ENCODE data around the gene UNC93A. TPM values are rescaled to one million over a fixed set of nuclear protein-coding genes. Genes with fewer than 3 reads are reported as not detected.

UNC93A gene
- total and polyA plus RNA-seq, 2 donors, result 2.8 TPM

- no peaks in the 10 kb centered on the region for H3K36me3 ChIP-seq (ENCODE audit: control insufficient read depth in 2 of 2, insufficient read depth in 2 of 2, low read length in 1 of 2)
- no peak for DNase-seq (ENCODE audit: low read depth in 6 of 9, low spot score in 9 of 9)
- WGBS, result 31% methylated on average over 4 of the region's 4 CpGs
- no peaks in the 10 kb centered on the region for H3K9me3 ChIP-seq (ENCODE audit: control insufficient read depth in 2 of 2, insufficient read depth in 1 of 2, low read length in 1 of 2)
- peaks cover 0 to 3% of the 10 kb centered on the region in 2 donors for H3K4me1 ChIP-seq (ENCODE audit: control insufficient read depth in 2 of 2, insufficient read depth in 2 of 2, low read length in 2 of 2)
- no peaks in the 10 kb centered on the region for H3K27me3 ChIP-seq (ENCODE audit: control insufficient read depth in 2 of 2, insufficient read depth in 1 of 2, low read length in 1 of 2)
- H3K27ac ChIP-seq (ENCODE audit: low read depth in 1 of 2, low read length in 1 of 2), result no peak overlapping the region
- H3K4me3 ChIP-seq (ENCODE audit: low read length in 2 of 2), result no peak overlapping the region
These were observed 36.3 kb downstream of the UNC93A start for GRCh38 chr6:167327391-167327790.

- DNase-seq (ENCODE audit: low read depth in 6 of 9, low spot score in 9 of 9), result no peak
- Histone ChIP-seq H3K4me1 (ENCODE audit: control insufficient read depth in 2 of 2, insufficient read depth in 2 of 2, low read length in 2 of 2) (peaks cover 0 to 3% of the 10 kb centered on the region in 2 donors), H3K27ac (ENCODE audit: low read depth in 1 of 2, low read length in 1 of 2) (no peak overlapping the region), H3K9me3 (ENCODE audit: control insufficient read depth in 2 of 2, insufficient read depth in 1 of 2, low read length in 1 of 2) (no peaks in the 10 kb centered on the region), H3K4me3 (ENCODE audit: low read length in 2 of 2) (no peak overlapping the region), H3K27me3 (ENCODE audit: control insufficient read depth in 2 of 2, insufficient read depth in 1 of 2, low read length in 1 of 2) (no peaks in the 10 kb centered on the region), H3K36me3 (ENCODE audit: control insufficient read depth in 2 of 2, insufficient read depth in 2 of 2, low read length in 1 of 2) (no peaks in the 10 kb centered on the region)
- 98% methylated on average over 5 of the region's 5 CpGs for WGBS
These were observed 37.0 kb downstream of the UNC93A start for GRCh38 chr6:167328086-167328485.

- H3K4me1 ChIP-seq (ENCODE audit: control insufficient read depth in 2 of 2, insufficient read depth in 2 of 2, low read length in 2 of 2), result peaks cover 0 to 3% of the 10 kb centered on the region in 2 donors
- no peak overlapping the region for H3K4me3 ChIP-seq (ENCODE audit: low read length in 2 of 2)
- no peaks in the 10 kb centered on the region for H3K27me3 ChIP-seq (ENCODE audit: control insufficient read depth in 2 of 2, insufficient read depth in 1 of 2, low read length in 1 of 2)
- 90% methylated on average over 8 of the region's 8 CpGs for WGBS
- H3K36me3 ChIP-seq (ENCODE audit: control insufficient read depth in 2 of 2, insufficient read depth in 2 of 2, low read length in 1 of 2), result no peaks in the 10 kb centered on the region
- H3K27ac ChIP-seq (ENCODE audit: low read depth in 1 of 2, low read length in 1 of 2), result no peak overlapping the region
- DNase-seq (ENCODE audit: low read depth in 6 of 9, low spot score in 9 of 9), result no peak
- H3K9me3 ChIP-seq (ENCODE audit: control insufficient read depth in 2 of 2, insufficient read depth in 1 of 2, low read length in 1 of 2), result no peaks in the 10 kb centered on the region
These were observed 37.9 kb downstream of the UNC93A start for GRCh38 chr6:167329014-167329413.

- Histone ChIP-seq H3K4me3 (ENCODE audit: low read length in 2 of 2) (no peak overlapping the region), H3K27ac (ENCODE audit: low read depth in 1 of 2, low read length in 1 of 2) (no peak overlapping the region), H3K9me3 (ENCODE audit: control insufficient read depth in 2 of 2, insufficient read depth in 1 of 2, low read length in 1 of 2) (no peaks in the 10 kb centered on the region), H3K36me3 (ENCODE audit: control insufficient read depth in 2 of 2, insufficient read depth in 2 of 2, low read length in 1 of 2) (no peaks in the 10 kb centered on the region), H3K4me1 (ENCODE audit: control insufficient read depth in 2 of 2, insufficient read depth in 2 of 2, low read length in 2 of 2) (peaks cover 0 to 3% of the 10 kb centered on the region in 2 donors), H3K27me3 (ENCODE audit: control insufficient read depth in 2 of 2, insufficient read depth in 1 of 2, low read length in 1 of 2) (no peaks in the 10 kb centered on the region)
- 97% methylated on average over 9 of the region's 9 CpGs for WGBS
- DNase-seq (ENCODE audit: low read depth in 6 of 9, low spot score in 9 of 9), result no peak
These were observed 39.6 kb downstream of the UNC93A start for GRCh38 chr6:167330750-167331149.

GRCh38 chr6:167331565-167331964, 40.5 kb downstream of the UNC93A start:
- Histone ChIP-seq H3K36me3 (ENCODE audit: control insufficient read depth in 2 of 2, insufficient read depth in 2 of 2, low read length in 1 of 2) (no peaks in the 10 kb centered on the region), H3K27ac (ENCODE audit: low read depth in 1 of 2, low read length in 1 of 2) (no peak overlapping the region), H3K9me3 (ENCODE audit: control insufficient read depth in 2 of 2, insufficient read depth in 1 of 2, low read length in 1 of 2) (no peaks in the 10 kb centered on the region), H3K27me3 (ENCODE audit: control insufficient read depth in 2 of 2, insufficient read depth in 1 of 2, low read length in 1 of 2) (no peaks in the 10 kb centered on the region), H3K4me1 (ENCODE audit: control insufficient read depth in 2 of 2, insufficient read depth in 2 of 2, low read length in 2 of 2) (peaks cover 0 to 5% of the 10 kb centered on the region in 2 donors), H3K4me3 (ENCODE audit: low read length in 2 of 2) (no peak overlapping the region)
- DNase-seq (ENCODE audit: low read depth in 6 of 9, low spot score in 9 of 9), result no peak
- WGBS, result 97% methylated on average over 11 of the region's 11 CpGs

- Histone ChIP-seq H3K27ac (ENCODE audit: low read depth in 1 of 2, low read length in 1 of 2) (no peak overlapping the region), H3K27me3 (ENCODE audit: control insufficient read depth in 2 of 2, insufficient read depth in 1 of 2, low read length in 1 of 2) (no peaks in the 10 kb centered on the region), H3K9me3 (ENCODE audit: control insufficient read depth in 2 of 2, insufficient read depth in 1 of 2, low read length in 1 of 2) (peaks cover 0 to 4% of the 10 kb centered on the region in 2 donors), H3K4me3 (ENCODE audit: low read length in 2 of 2) (no peak overlapping the region), H3K36me3 (ENCODE audit: control insufficient read depth in 2 of 2, insufficient read depth in 2 of 2, low read length in 1 of 2) (peaks cover 0 to 6% of the 10 kb centered on the region in 2 donors), H3K4me1 (ENCODE audit: control insufficient read depth in 2 of 2, insufficient read depth in 2 of 2, low read length in 2 of 2) (peaks cover 7 to 19% of the 10 kb centered on the region in 2 donors)
- 81% methylated on average over 19 of the region's 19 CpGs for WGBS
- peak in 1 of 9 donors; percentile 35 for DNase-seq (ENCODE audit: low read depth in 6 of 9, low spot score in 9 of 9)
These were observed 45.9 kb downstream of the UNC93A start for GRCh38 chr6:167336844-167337630.

- Histone ChIP-seq H3K27ac (ENCODE audit: low read depth in 1 of 2, low read length in 1 of 2) (no peak overlapping the region), H3K4me3 (ENCODE audit: low read length in 2 of 2) (no peak overlapping the region), H3K27me3 (ENCODE audit: control insufficient read depth in 2 of 2, insufficient read depth in 1 of 2, low read length in 1 of 2) (no peaks in the 10 kb centered on the region), H3K4me1 (ENCODE audit: control insufficient read depth in 2 of 2, insufficient read depth in 2 of 2, low read length in 2 of 2) (peaks cover 7 to 19% of the 10 kb centered on the region in 2 donors), H3K36me3 (ENCODE audit: control insufficient read depth in 2 of 2, insufficient read depth in 2 of 2, low read length in 1 of 2) (peaks cover 0 to 6% of the 10 kb centered on the region in 2 donors), H3K9me3 (ENCODE audit: control insufficient read depth in 2 of 2, insufficient read depth in 1 of 2, low read length in 1 of 2) (peaks cover 0 to 4% of the 10 kb centered on the region in 2 donors)
- WGBS, result 96% methylated on average over 5 of the region's 5 CpGs
- no peak for DNase-seq (ENCODE audit: low read depth in 6 of 9, low spot score in 9 of 9)
These were observed 46.7 kb downstream of the UNC93A start for GRCh38 chr6:167337675-167338449.

- Histone ChIP-seq H3K4me1 (ENCODE audit: control insufficient read depth in 2 of 2, insufficient read depth in 2 of 2, low read length in 2 of 2) (peaks cover 7 to 19% of the 10 kb centered on the region in 2 donors), H3K27ac (ENCODE audit: low read depth in 1 of 2, low read length in 1 of 2) (no peak overlapping the region), H3K9me3 (ENCODE audit: control insufficient read depth in 2 of 2, insufficient read depth in 1 of 2, low read length in 1 of 2) (peaks cover 0 to 4% of the 10 kb centered on the region in 2 donors), H3K27me3 (ENCODE audit: control insufficient read depth in 2 of 2, insufficient read depth in 1 of 2, low read length in 1 of 2) (no peaks in the 10 kb centered on the region), H3K4me3 (ENCODE audit: low read length in 2 of 2) (no peak overlapping the region), H3K36me3 (ENCODE audit: control insufficient read depth in 2 of 2, insufficient read depth in 2 of 2, low read length in 1 of 2) (peaks cover 0 to 10% of the 10 kb centered on the region in 2 donors)
- DNase-seq (ENCODE audit: low read depth in 6 of 9, low spot score in 9 of 9), result peak in 3 of 9 donors; percentile 11 to 52 (median 48)
- 9% methylated on average over 5 of the region's 5 CpGs for WGBS
These were observed 47.5 kb downstream of the UNC93A start for GRCh38 chr6:167338541-167339117.
